ENCODE measurements around the gene CD22.
A peak's percentile ranks its signal among the peaks of the same experiment; 100 is the strongest.
"Not testable (repeated sequence)": the region's sequence is repeated elsewhere in the genome, so short reads cannot be mapped to it uniquely, and the experiment has no call there.

Gene CD22

DNA sequence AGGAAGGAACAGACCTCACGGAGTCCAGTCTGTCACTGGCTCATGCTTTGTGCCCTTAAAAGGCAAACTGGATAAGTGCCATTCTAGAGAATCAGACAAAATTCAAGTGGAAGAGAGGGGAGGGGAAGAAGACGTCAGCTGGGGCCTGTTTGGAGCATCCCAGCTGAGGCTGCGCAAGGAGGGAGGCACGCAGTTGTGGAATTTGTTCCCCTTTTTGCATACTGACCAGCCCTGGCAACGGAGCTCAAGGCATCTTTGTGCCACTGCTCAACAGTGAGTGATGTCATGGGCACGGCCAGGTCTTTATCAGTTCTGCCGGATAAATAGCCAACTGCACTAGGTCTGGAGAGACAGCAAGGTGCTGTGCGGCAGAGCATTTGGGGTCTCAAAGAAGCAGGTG, 41.7 kb downstream of the CD22 start, which contains the start of gene GPR42:
TSS of gene GPR42 (plus strand) at position 347 of the 400 bp plus-strand sequence. CDS start 292 bp downstream, outside the sequence.
- ChIA-PET POLR2A (no interaction called here), CTCF (no interaction called here)
- peaks cover 0 to 8% (median 0%) of the 10 kb centered on the region in 5 experiments for H3K9me3 ChIP-seq (ENCODE audit: control extremely low read depth in 1 of 5, control insufficient read depth in 4 of 5, insufficient read depth in 2 of 5, low read depth in 1 of 5, low read length in 4 of 5)
- H3K4me1 ChIP-seq (ENCODE audit: control extremely low read depth in 1 of 4, control insufficient read depth in 4 of 4, insufficient read depth in 4 of 4, low read length in 3 of 4): peaks cover 0 to 2% (median 0%) of the 10 kb centered on the region in 4 experiments
- DNase-seq: no peak
- peaks cover 0 to 4% (median 0%) of the 10 kb centered on the region in 5 experiments for H3K27me3 ChIP-seq (replicated peaks in 2 of 5; ENCODE audit: control insufficient read depth in 4 of 5, insufficient read depth in 5 of 5, low read length in 4 of 5)
- no peak within 1 kb of the TSS for H3K27ac ChIP-seq (ENCODE audit: insufficient read depth in 1 of 2, low read depth in 1 of 2, low read length in 2 of 2, poor library complexity in 1 of 2, severe bottlenecking in 2 of 2)
- 97% methylated on average over 3 of the region's 8 CpGs for WGBS (ENCODE audit: insufficient coverage)
- H3K4me3 ChIP-seq (ENCODE audit: control insufficient read depth in 1 of 7, extremely low read depth in 1 of 7, insufficient read depth in 4 of 7, low read depth in 2 of 7, low read length in 6 of 7): no peak within 1 kb of the TSS
- H3K36me3 ChIP-seq (ENCODE audit: control insufficient read depth in 4 of 4, insufficient read depth in 4 of 4, low read length in 3 of 4): no peaks in the 10 kb centered on the region

DNA sequence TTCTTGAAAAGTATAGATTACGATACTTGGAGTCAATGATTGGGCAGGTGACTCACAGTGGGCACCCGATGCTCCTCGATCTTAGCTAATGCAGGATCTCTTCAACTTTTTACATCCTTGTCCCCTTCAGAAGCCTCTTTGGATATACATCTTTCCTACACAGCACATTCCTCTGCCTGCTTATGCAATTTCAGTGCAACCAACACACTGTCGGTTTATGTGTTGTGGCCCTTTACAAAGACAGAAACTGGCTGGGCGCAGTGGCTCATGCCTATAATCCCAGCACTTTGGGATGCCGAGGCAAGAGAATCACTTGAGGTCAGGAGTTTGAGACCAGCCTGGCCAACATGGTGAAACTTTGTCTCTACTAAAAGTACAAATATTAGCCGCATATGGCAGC, 44.5 kb downstream of the CD22 start:
- ChIA-PET POLR2A (no interaction called here), CTCF (interaction anchor here (1.5 kb wide), 1 partner anchor 118 kb away, joined by 3 read pairs; no protein-coding TSS in a partner anchor)
- DNase-seq: no peak
- no peak overlapping the region for H3K4me3 ChIP-seq (ENCODE audit: control insufficient read depth in 1 of 7, extremely low read depth in 1 of 7, insufficient read depth in 4 of 7, low read depth in 2 of 7, low read length in 6 of 7)
- 95% methylated on average over 7 of the region's 7 CpGs for WGBS (ENCODE audit: insufficient coverage)
- no peaks in the 10 kb centered on the region for H3K4me1 ChIP-seq (ENCODE audit: control extremely low read depth in 1 of 4, control insufficient read depth in 4 of 4, insufficient read depth in 4 of 4, low read length in 3 of 4)
- H3K9me3 ChIP-seq (ENCODE audit: control extremely low read depth in 1 of 5, control insufficient read depth in 4 of 5, insufficient read depth in 2 of 5, low read depth in 1 of 5, low read length in 4 of 5): peaks cover 0 to 8% (median 0%) of the 10 kb centered on the region in 5 experiments
- peaks cover 0 to 2% (median 0%) of the 10 kb centered on the region in 5 experiments for H3K27me3 ChIP-seq (replicated peaks in 2 of 5; ENCODE audit: control insufficient read depth in 4 of 5, insufficient read depth in 5 of 5, low read length in 4 of 5)
- no peaks in the 10 kb centered on the region for H3K36me3 ChIP-seq (ENCODE audit: control insufficient read depth in 4 of 4, insufficient read depth in 4 of 4, low read length in 3 of 4)
- H3K27ac ChIP-seq (ENCODE audit: insufficient read depth in 1 of 2, low read depth in 1 of 2, low read length in 2 of 2, poor library complexity in 1 of 2, severe bottlenecking in 2 of 2): no peak overlapping the region

GRCh38 chr19:35374031-35374430, 45.0 kb downstream of the CD22 start:
- POLR2A ChIA-PET: interaction anchor here (0.5 to 0.6 kb wide), 2 partner anchors 53 to 85 kb away, joined by 3 to 5 read pairs; no protein-coding TSS in a partner anchor
- H3K27ac ChIP-seq (ENCODE audit: insufficient read depth in 1 of 2, low read depth in 1 of 2, low read length in 2 of 2, poor library complexity in 1 of 2, severe bottlenecking in 2 of 2); H3K9me3 ChIP-seq (ENCODE audit: control extremely low read depth in 1 of 5, control insufficient read depth in 4 of 5, insufficient read depth in 2 of 5, low read depth in 1 of 5, low read length in 4 of 5); H3K4me3 ChIP-seq (ENCODE audit: control insufficient read depth in 1 of 7, extremely low read depth in 1 of 7, insufficient read depth in 4 of 7, low read depth in 2 of 7, low read length in 6 of 7); DNase-seq; H3K4me1 ChIP-seq (ENCODE audit: control extremely low read depth in 1 of 4, control insufficient read depth in 4 of 4, insufficient read depth in 4 of 4, low read length in 3 of 4); H3K27me3 ChIP-seq (replicated peaks in 2 of 5; ENCODE audit: control insufficient read depth in 4 of 5, insufficient read depth in 5 of 5, low read length in 4 of 5); H3K36me3 ChIP-seq (ENCODE audit: control insufficient read depth in 4 of 4, insufficient read depth in 4 of 4, low read length in 3 of 4): not testable (repeated sequence)
- CTCF ChIA-PET: interaction anchor here (0.9 to 1.5 kb wide), 3 partner anchors 21 to 118 kb away, joined by 3 read pairs; no protein-coding TSS in a partner anchor

GRCh38 chr19:35375505-35376307, 46.7 kb downstream of the CD22 start:
- Histone ChIP-seq H3K27ac (ENCODE audit: insufficient read depth in 1 of 2, low read depth in 1 of 2, low read length in 2 of 2, poor library complexity in 1 of 2, severe bottlenecking in 2 of 2) (no peak overlapping the region), H3K36me3 (ENCODE audit: control insufficient read depth in 4 of 4, insufficient read depth in 4 of 4, low read length in 3 of 4) (no peaks in the 10 kb centered on the region), H3K9me3 (ENCODE audit: control extremely low read depth in 1 of 5, control insufficient read depth in 4 of 5, insufficient read depth in 2 of 5, low read depth in 1 of 5, low read length in 4 of 5) (no peaks in the 10 kb centered on the region), H3K27me3 (replicated peaks in 2 of 5; ENCODE audit: control insufficient read depth in 4 of 5, insufficient read depth in 5 of 5, low read length in 4 of 5) (peaks cover 0 to 6% (median 2%) of the 10 kb centered on the region in 5 experiments), H3K4me1 (ENCODE audit: control extremely low read depth in 1 of 4, control insufficient read depth in 4 of 4, insufficient read depth in 4 of 4, low read length in 3 of 4) (no peaks in the 10 kb centered on the region), H3K4me3 (ENCODE audit: control insufficient read depth in 1 of 7, extremely low read depth in 1 of 7, insufficient read depth in 4 of 7, low read depth in 2 of 7, low read length in 6 of 7) (no peak overlapping the region)
- ChIA-PET CTCF (interaction anchor here (1.2 to 1.4 kb wide), 2 partner anchors 12 to 73 kb away, joined by 3 read pairs; no protein-coding TSS in a partner anchor), POLR2A (no interaction called here)
- no peak for DNase-seq
- WGBS (ENCODE audit: insufficient coverage): 98% methylated on average over 9 of the region's 12 CpGs

- WGBS (ENCODE audit: insufficient coverage): 71% methylated on average over 1 of the region's 1 CpG
- Histone ChIP-seq H3K27ac (ENCODE audit: insufficient read depth in 1 of 2, low read depth in 1 of 2, low read length in 2 of 2, poor library complexity in 1 of 2, severe bottlenecking in 2 of 2) (no peak overlapping the region), H3K4me1 (ENCODE audit: control extremely low read depth in 1 of 4, control insufficient read depth in 4 of 4, insufficient read depth in 4 of 4, low read length in 3 of 4) (no peaks in the 10 kb centered on the region), H3K4me3 (ENCODE audit: control insufficient read depth in 1 of 7, extremely low read depth in 1 of 7, insufficient read depth in 4 of 7, low read depth in 2 of 7, low read length in 6 of 7) (no peak overlapping the region), H3K9me3 (ENCODE audit: control extremely low read depth in 1 of 5, control insufficient read depth in 4 of 5, insufficient read depth in 2 of 5, low read depth in 1 of 5, low read length in 4 of 5) (no peaks in the 10 kb centered on the region), H3K27me3 (replicated peaks in 2 of 5; ENCODE audit: control insufficient read depth in 4 of 5, insufficient read depth in 5 of 5, low read length in 4 of 5) (peaks cover 0 to 6% (median 3%) of the 10 kb centered on the region in 5 experiments), H3K36me3 (ENCODE audit: control insufficient read depth in 4 of 4, insufficient read depth in 4 of 4, low read length in 3 of 4) (no peaks in the 10 kb centered on the region)
- ChIA-PET CTCF (interaction anchor here (1.1 to 1.2 kb wide), 2 partner anchors 12 to 25 kb away, joined by 3 to 4 read pairs; no protein-coding TSS in a partner anchor), POLR2A (no interaction called here)
- DNase-seq: no peak
Measured at GRCh38 chr19:35377656-35378055, 48.7 kb downstream of the CD22 start.

GRCh38 chr19:35378356-35378755, 49.4 kb downstream of the CD22 start:
- CTCF ChIA-PET: interaction anchor here (0.7 to 1.4 kb wide), 3 partner anchors 13 to 86 kb away, joined by 4 to 5 read pairs (median 4); no protein-coding TSS in a partner anchor
- POLR2A ChIA-PET: no interaction called here
- no peak overlapping the region for H3K27ac ChIP-seq (ENCODE audit: insufficient read depth in 1 of 2, low read depth in 1 of 2, low read length in 2 of 2, poor library complexity in 1 of 2, severe bottlenecking in 2 of 2)
- 95% methylated on average over 3 of the region's 3 CpGs for WGBS (ENCODE audit: insufficient coverage)
- no peaks in the 10 kb centered on the region for H3K36me3 ChIP-seq (ENCODE audit: control insufficient read depth in 4 of 4, insufficient read depth in 4 of 4, low read length in 3 of 4)
- no peaks in the 10 kb centered on the region for H3K9me3 ChIP-seq (ENCODE audit: control extremely low read depth in 1 of 5, control insufficient read depth in 4 of 5, insufficient read depth in 2 of 5, low read depth in 1 of 5, low read length in 4 of 5)
- H3K27me3 ChIP-seq (replicated peaks in 2 of 5; ENCODE audit: control insufficient read depth in 4 of 5, insufficient read depth in 5 of 5, low read length in 4 of 5): peaks cover 0 to 7% (median 3%) of the 10 kb centered on the region in 5 experiments
- no peaks in the 10 kb centered on the region for H3K4me1 ChIP-seq (ENCODE audit: control extremely low read depth in 1 of 4, control insufficient read depth in 4 of 4, insufficient read depth in 4 of 4, low read length in 3 of 4)
- DNase-seq: no peak
- H3K4me3 ChIP-seq (ENCODE audit: control insufficient read depth in 1 of 7, extremely low read depth in 1 of 7, insufficient read depth in 4 of 7, low read depth in 2 of 7, low read length in 6 of 7): no peak overlapping the region

DNA sequence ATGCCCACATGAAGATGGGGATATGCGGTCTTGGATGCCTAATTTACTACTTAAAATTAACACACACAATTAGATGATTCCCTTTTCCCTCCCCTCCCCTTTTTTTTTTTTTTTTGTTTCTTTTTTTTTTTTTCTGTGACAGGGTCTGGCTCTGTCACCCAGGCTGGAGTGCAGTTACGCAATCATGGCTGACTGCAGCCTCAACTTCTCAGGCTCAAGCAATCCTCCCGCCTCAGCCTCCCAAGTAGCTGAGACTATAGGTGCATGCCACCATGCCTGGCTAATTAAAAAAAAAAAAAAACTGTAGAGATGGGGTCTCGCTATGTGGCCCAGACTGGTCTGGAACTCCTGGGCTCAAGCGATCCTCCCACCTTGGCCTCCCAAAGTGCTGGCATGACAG, 50.6 kb downstream of the CD22 start:
- peak overlapping the region in 1 of 2 experiments; percentile 56 for H3K27ac ChIP-seq (ENCODE audit: insufficient read depth in 1 of 2, low read depth in 1 of 2, low read length in 2 of 2, poor library complexity in 1 of 2, severe bottlenecking in 2 of 2)
- DNase-seq; H3K36me3 ChIP-seq (ENCODE audit: control insufficient read depth in 4 of 4, insufficient read depth in 4 of 4, low read length in 3 of 4); POLR2A ChIA-PET; H3K4me3 ChIP-seq (ENCODE audit: control insufficient read depth in 1 of 7, extremely low read depth in 1 of 7, insufficient read depth in 4 of 7, low read depth in 2 of 7, low read length in 6 of 7); H3K27me3 ChIP-seq (replicated peaks in 2 of 5; ENCODE audit: control insufficient read depth in 4 of 5, insufficient read depth in 5 of 5, low read length in 4 of 5); H3K4me1 ChIP-seq (ENCODE audit: control extremely low read depth in 1 of 4, control insufficient read depth in 4 of 4, insufficient read depth in 4 of 4, low read length in 3 of 4); H3K9me3 ChIP-seq (ENCODE audit: control extremely low read depth in 1 of 5, control insufficient read depth in 4 of 5, insufficient read depth in 2 of 5, low read depth in 1 of 5, low read length in 4 of 5): not testable (repeated sequence)
- CTCF ChIA-PET: interaction anchor here (1.4 kb wide), 1 partner anchor 27 kb away, joined by 5 read pairs; no protein-coding TSS in a partner anchor
- WGBS (ENCODE audit: insufficient coverage): 100% methylated on average over 4 of the region's 5 CpGs

Measured in common myeloid progenitor, CD34-positive (primary cell).